ENCODE measurements around the gene MTCH2.
A peak's percentile ranks its signal among the peaks of the same experiment; 100 is the strongest.

MTCH2 gene

GRCh38 chr11:47642099-47642855 is at the start of gene MTCH2:
TSS of gene MTCH2 (minus strand) at chr11:47642559. CDS start at chr11:47642465, 94 bp downstream.
- peak; percentile 39; the same call in 1 of the 2 replicates for TF ChIP-seq CTCF (IDR thresholded peaks at IDR 0.05)

GRCh38 chr11:47691979-47692378 is 49.6 kb upstream of the MTCH2 start:
- no peak for TF ChIP-seq CTCF (IDR thresholded peaks at IDR 0.05)

- TF ChIP-seq CTCF (IDR thresholded peaks at IDR 0.05), result no peak
Observed at GRCh38 chr11:47689480-47689879, 47.1 kb upstream of the MTCH2 start.

GRCh38 chr11:47688991-47689390 is 46.6 kb upstream of the MTCH2 start:
- no peak for TF ChIP-seq CTCF (IDR thresholded peaks at IDR 0.05)

- no peak for TF ChIP-seq CTCF (IDR thresholded peaks at IDR 0.05)
Observed at GRCh38 chr11:47688111-47688510, 45.8 kb upstream of the MTCH2 start.

GRCh38 chr11:47686151-47686550 is 43.8 kb upstream of the MTCH2 start:
- TF ChIP-seq CTCF (IDR thresholded peaks at IDR 0.05), result no peak

GRCh38 chr11:47675851-47676250 is 33.5 kb upstream of the MTCH2 start:
- TF ChIP-seq CTCF (IDR thresholded peaks at IDR 0.05), result no peak

All from LNCAP (cell line).